ENCODE measurements around the gene IGFBP4. TPM values are rescaled to one million over a fixed set of nuclear protein-coding genes. Genes with fewer than 3 reads are reported as not detected.

Gene IGFBP4
- total and polyA plus RNA-seq, 2 donors from 2014 or later: 545 to 743 TPM

DNA sequence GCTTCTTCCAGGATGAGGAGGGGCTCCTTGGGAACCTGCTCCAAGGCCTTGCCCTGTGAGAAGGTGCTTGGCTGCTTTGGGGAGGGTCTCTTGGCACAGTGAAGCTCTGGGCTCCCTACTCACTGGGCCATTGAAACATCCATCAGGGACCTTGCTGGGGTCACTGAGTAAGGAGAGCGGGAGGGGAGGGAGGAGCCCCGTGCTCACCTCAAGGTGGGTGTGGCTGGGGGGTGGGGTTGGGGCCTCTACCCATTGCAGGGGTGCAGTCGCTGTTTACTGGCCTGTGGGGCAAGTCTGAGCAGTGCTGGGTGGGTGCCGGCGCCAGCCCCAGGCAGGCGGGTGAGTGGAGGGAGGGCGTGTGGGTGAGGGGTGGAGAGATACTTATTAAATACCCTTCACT, 48.2 kb downstream of the IGFBP4 start:
- intact Hi-C loops (cut with DNase I): no loop called here
- Histone ChIP-seq H3K9ac (ENCODE audit: low read length in 3 of 3) (no peak overlapping the region), H3K27me3 (ENCODE audit: control insufficient read depth, insufficient read depth, low read length) (no peaks in the 10 kb centered on the region), H3K36me3 (ENCODE audit: control insufficient read depth in 2 of 3, insufficient read depth in 3 of 3, low read length in 3 of 3) (no peaks in the 10 kb centered on the region), H3K27ac (ENCODE audit: low read depth in 2 of 2, low read length in 2 of 2) (no peak overlapping the region), H3K4me1 (ENCODE audit: control insufficient read depth in 2 of 3, insufficient read depth in 2 of 3, low read depth in 1 of 3, low read length in 3 of 3) (peaks cover 3 to 7% (median 6%) of the 10 kb centered on the region in 3 donors), H3K9me3 (ENCODE audit: control insufficient read depth in 2 of 3, insufficient read depth in 1 of 3, low read length in 3 of 3) (no peaks in the 10 kb centered on the region), H3K4me3 (ENCODE audit: low read length in 3 of 3) (no peak overlapping the region)
- no peak for TF ChIP-seq CTCF (IDR thresholded peaks at IDR 0.05; ENCODE audit: borderline replicate concordance, extremely low read depth, insufficient read depth)
- FAIRE-seq: no peak
- peak in 1 of 5 donors; percentile 78 for DNase-seq

- FAIRE-seq (no peak), DNase-seq (peak in 1 of 5 donors; percentile 43)
- Histone ChIP-seq H3K27ac (ENCODE audit: low read depth in 2 of 2, low read length in 2 of 2) (no peak overlapping the region), H3K4me3 (ENCODE audit: low read length in 3 of 3) (no peak overlapping the region), H3K36me3 (ENCODE audit: control insufficient read depth in 2 of 3, insufficient read depth in 3 of 3, low read length in 3 of 3) (no peaks in the 10 kb centered on the region), H3K9ac (ENCODE audit: low read length in 3 of 3) (no peak overlapping the region), H3K27me3 (ENCODE audit: control insufficient read depth, insufficient read depth, low read length) (no peaks in the 10 kb centered on the region), H3K9me3 (ENCODE audit: control insufficient read depth in 2 of 3, insufficient read depth in 1 of 3, low read length in 3 of 3) (no peaks in the 10 kb centered on the region), H3K4me1 (ENCODE audit: control insufficient read depth in 2 of 3, insufficient read depth in 2 of 3, low read depth in 1 of 3, low read length in 3 of 3) (peaks cover 3 to 9% (median 6%) of the 10 kb centered on the region in 3 donors)
- intact Hi-C loops (cut with DNase I): no loop called here
- no peak for TF ChIP-seq CTCF (IDR thresholded peaks at IDR 0.05; ENCODE audit: borderline replicate concordance, extremely low read depth, insufficient read depth)
Observed at GRCh38 chr17:40493697-40494096, 50.4 kb downstream of the IGFBP4 start.

DNA sequence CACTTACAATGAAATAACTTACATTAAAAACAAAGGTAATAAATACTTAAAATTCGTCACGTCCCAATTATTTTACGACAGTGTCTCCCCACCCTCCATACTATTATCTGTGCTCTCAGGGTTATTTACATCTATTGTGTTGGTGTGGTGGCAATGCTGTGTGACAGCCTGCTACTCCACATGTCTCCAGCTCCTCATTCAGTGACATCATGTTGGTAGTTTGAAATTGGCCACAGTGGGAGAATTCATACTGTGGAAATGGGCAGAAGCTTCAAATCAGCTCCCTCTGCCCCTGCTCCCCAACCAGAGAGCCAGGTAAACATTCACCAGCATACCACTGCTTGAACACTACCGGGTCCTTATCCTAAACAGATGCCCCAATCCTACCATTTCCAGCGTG, 51.9 kb downstream of the IGFBP4 start:
- Histone ChIP-seq H3K9me3 (ENCODE audit: control insufficient read depth in 2 of 3, insufficient read depth in 1 of 3, low read length in 3 of 3) (no peaks in the 10 kb centered on the region), H3K4me3 (ENCODE audit: low read length in 3 of 3) (no peak overlapping the region), H3K27ac (ENCODE audit: low read depth in 2 of 2, low read length in 2 of 2) (no peak overlapping the region), H3K4me1 (ENCODE audit: control insufficient read depth in 2 of 3, insufficient read depth in 2 of 3, low read depth in 1 of 3, low read length in 3 of 3) (peaks cover 3 to 11% (median 11%) of the 10 kb centered on the region in 3 donors), H3K9ac (ENCODE audit: low read length in 3 of 3) (no peak overlapping the region), H3K36me3 (ENCODE audit: control insufficient read depth in 2 of 3, insufficient read depth in 3 of 3, low read length in 3 of 3) (no peaks in the 10 kb centered on the region), H3K27me3 (ENCODE audit: control insufficient read depth, insufficient read depth, low read length) (no peaks in the 10 kb centered on the region)
- FAIRE-seq: no peak
- DNase-seq: no peak
- TF ChIP-seq CTCF (IDR thresholded peaks at IDR 0.05; ENCODE audit: borderline replicate concordance, extremely low read depth, insufficient read depth): no peak
- intact Hi-C loops (cut with DNase I): no loop called here

DNA sequence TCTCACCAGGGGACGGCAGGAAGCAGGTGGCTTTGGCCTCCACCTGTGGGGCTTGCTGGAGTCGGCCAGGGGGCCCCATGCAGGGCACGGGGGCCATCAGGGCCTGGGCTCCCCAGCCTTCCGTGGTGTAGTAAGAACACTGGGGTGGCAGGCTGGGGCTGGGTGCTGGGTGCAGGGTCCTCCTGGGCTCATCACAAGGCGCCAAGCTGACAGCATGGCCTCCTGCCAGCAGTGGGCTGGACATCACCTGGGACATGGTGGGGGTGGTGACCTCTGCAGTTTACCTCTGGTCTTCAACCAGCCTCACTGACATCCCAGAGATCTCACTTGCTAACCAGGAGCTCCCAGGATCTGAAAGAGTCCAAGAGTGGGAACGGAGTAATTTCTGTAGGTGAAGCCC, 52.9 kb downstream of the IGFBP4 start:
- Histone ChIP-seq H3K27me3 (ENCODE audit: control insufficient read depth, insufficient read depth, low read length) (no peaks in the 10 kb centered on the region), H3K4me3 (ENCODE audit: low read length in 3 of 3) (no peak overlapping the region), H3K4me1 (ENCODE audit: control insufficient read depth in 2 of 3, insufficient read depth in 2 of 3, low read depth in 1 of 3, low read length in 3 of 3) (peaks cover under 1 to 9% (median 7%) of the 10 kb centered on the region in 3 donors), H3K9ac (ENCODE audit: low read length in 3 of 3) (no peak overlapping the region), H3K36me3 (ENCODE audit: control insufficient read depth in 2 of 3, insufficient read depth in 3 of 3, low read length in 3 of 3) (no peaks in the 10 kb centered on the region), H3K27ac (ENCODE audit: low read depth in 2 of 2, low read length in 2 of 2) (no peak overlapping the region), H3K9me3 (ENCODE audit: control insufficient read depth in 2 of 3, insufficient read depth in 1 of 3, low read length in 3 of 3) (no peaks in the 10 kb centered on the region)
- intact Hi-C loops (cut with DNase I): no loop called here
- FAIRE-seq (no peak), DNase-seq (peak in 1 of 5 donors; percentile 74)
- no peak for TF ChIP-seq CTCF (IDR thresholded peaks at IDR 0.05; ENCODE audit: borderline replicate concordance, extremely low read depth, insufficient read depth)
